Adrenal gland (tissue), 12 donors: ENCODE data around the gene UBFD1. TPM values are rescaled to one million over a fixed set of nuclear protein-coding genes. Genes with fewer than 3 reads are reported as not detected.

Experiments
- DNase-seq, 7 donors: peaks; one replicate each; pipeline ENCODE4 v3.0.0-alpha.2; 2019 to 2020
- H3K27ac ChIP-seq, 5 donors: fragments of 200-600 bp; sonication (generic) in 4 of 5; 1 replicate in 3 of 5; 2 replicates in 2 of 5; pipeline versions ENCODE4 v1.5.1 to v1.8.0; 2016 to 2020; ENCODE audit warnings: mild to moderate bottlenecking in 1 of 5
- H3K27me3 ChIP-seq: fragments of 200-600 bp; 2 replicates; pipeline ENCODE4 v1.8.0; 2021
- H3K36me3 ChIP-seq, 2 donors: fragments of 200-600 bp; replicated peaks in 1 of 2; 1 replicate in 1 of 2; 2 replicates in 1 of 2; pipeline versions ENCODE4 v1.5.1 to v1.8.0; 2018 to 2022
- H3K4me1 ChIP-seq, 2 donors: fragments of 200-600 bp; replicated peaks in 1 of 2; 1 replicate in 1 of 2; 2 replicates in 1 of 2; pipeline versions ENCODE4 v1.5.1 to v1.8.0; 2018 to 2021
- H3K4me3 ChIP-seq, 4 donors: fragments of 200-600 bp; sonication (generic) in 3 of 4; one replicate each; pipeline ENCODE4 v1.5.1; 2016 to 2018
- H3K9me3 ChIP-seq, 3 donors: fragments of 200-600 bp; sonication (generic) in 1 of 3; replicated peaks in 1 of 3; 1 replicate in 2 of 3; 2 replicates in 1 of 3; pipeline versions ENCODE4 v1.5.1 to v1.8.0; 2016 to 2021
- POLR2A ChIP-seq, 2 donors: fragments of 450-650 bp; IDR thresholded peaks; one replicate each; pipeline ENCODE4 v1.6.1; 2017; ENCODE audit warnings: antibody characterized with exemption in 2 of 2, mild to moderate bottlenecking in 2 of 2, moderate library complexity in 1 of 2
- WGBS, 4 donors: extraction: QIAGEN DNeasy Blood & Tissue Kit in 2 of 4; methylation state at CpG; one replicate each; pipeline versions ENCODE4 v1.1.5 to v1.1.7; 2013 to 2017; 5-methylcytosine and 5-hydroxymethylcytosine counted together
- intact Hi-C, 2 donors: fragments of 100-400 bp; cut with DNase I; formaldehyde crosslinking; loops; one replicate each; pipeline versions ENCODE4 v1.14.1 to v1.15.0; 2022 to 2023
- polyA plus RNA-seq, 3 donors: library from polyadenylated mRNA; stranded (reverse); fragments of 200-250 nt in 2 of 3; fragments of 350-450 nt in 1 of 3; fragmentation: Illumina TruSeq in 1 of 3; extraction: RNeasy Lipid Tissue Mini Kit (QIAGEN cat#74804) in 1 of 3; gene quantifications; one replicate each; pipeline ENCODE4 v1.2.3, GENCODE V29; 2013 to 2014
- total RNA-seq, 9 donors: library from RNA; depleted of rRNA in 4 of 9; stranded (reverse); fragments of >200 nt in 4 of 9; fragments of 120-200 nt in 1 of 9; fragmentation: NEBNext Ultra II Directional in 1 of 9; extraction: Animal tissue kit (Norgen Biotek cat#: 25700) in 1 of 9; gene quantifications; one replicate each; pipeline versions ENCODE4 v1.1.0 to v1.2.4, GENCODE V29; 2013 to 2023
- TF ChIP-seq, protein P1 (sequence below), 6 experiments: fragments of 450-650 bp in 4 of 6; fragments of 200-600 bp in 2 of 6; sonication (generic) in 1 of 6; IDR thresholded peaks; 1 replicate in 5 of 6; 2 replicates in 1 of 6; pipeline versions ENCODE4 v1.5.1 to v1.8.0; 2016 to 2021; ENCODE audit warnings: antibody characterized with exemption in 6 of 6, mild to moderate bottlenecking in 2 of 6, moderate library complexity in 1 of 6
- donor health status: healthy with polysubstance abuse.
- donor health status: Bipolar disorder and iron deficiency.
- donor health status: DM: yes; HTN: yes; CAD: no.
- donor health status: DM: no; HTN: no; CAD: no.
- donor health status: DM: no; HTN: no; CAD: no.
- donor health status: DM: yes; HTN: yes; CAD: no.

UBFD1 gene
- total and polyA plus RNA-seq, 12 donors, result 9.5 to 151 (median 87.0) TPM

GRCh38 chr16:23564575-23565363 lies 7.2 kb downstream of the UBFD1 start:
- 89 to 99% (median 93%) methylated on average over 7 to 9 of the region's 9 CpGs for WGBS, 4 donors
- no peaks in the 10 kb centered on the region for H3K9me3 ChIP-seq
- DNase-seq, result no peak
- intact Hi-C loops, result no loop called here
- no peak for TF ChIP-seq POLR2A (IDR thresholded peaks at IDR 0.05)
- TF ChIP-seq, protein P1, sequence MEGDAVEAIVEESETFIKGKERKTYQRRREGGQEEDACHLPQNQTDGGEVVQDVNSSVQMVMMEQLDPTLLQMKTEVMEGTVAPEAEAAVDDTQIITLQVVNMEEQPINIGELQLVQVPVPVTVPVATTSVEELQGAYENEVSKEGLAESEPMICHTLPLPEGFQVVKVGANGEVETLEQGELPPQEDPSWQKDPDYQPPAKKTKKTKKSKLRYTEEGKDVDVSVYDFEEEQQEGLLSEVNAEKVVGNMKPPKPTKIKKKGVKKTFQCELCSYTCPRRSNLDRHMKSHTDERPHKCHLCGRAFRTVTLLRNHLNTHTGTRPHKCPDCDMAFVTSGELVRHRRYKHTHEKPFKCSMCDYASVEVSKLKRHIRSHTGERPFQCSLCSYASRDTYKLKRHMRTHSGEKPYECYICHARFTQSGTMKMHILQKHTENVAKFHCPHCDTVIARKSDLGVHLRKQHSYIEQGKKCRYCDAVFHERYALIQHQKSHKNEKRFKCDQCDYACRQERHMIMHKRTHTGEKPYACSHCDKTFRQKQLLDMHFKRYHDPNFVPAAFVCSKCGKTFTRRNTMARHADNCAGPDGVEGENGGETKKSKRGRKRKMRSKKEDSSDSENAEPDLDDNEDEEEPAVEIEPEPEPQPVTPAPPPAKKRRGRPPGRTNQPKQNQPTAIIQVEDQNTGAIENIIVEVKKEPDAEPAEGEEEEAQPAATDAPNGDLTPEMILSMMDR (IDR thresholded peaks at IDR 0.05), result no peak
- H3K27me3 ChIP-seq, result no peaks in the 10 kb centered on the region
- H3K27ac ChIP-seq, result no peak overlapping the region
- H3K4me1 ChIP-seq, result peaks cover 0 to 1% of the 10 kb centered on the region in 2 donors
- H3K4me3 ChIP-seq, result no peak overlapping the region
- H3K36me3 ChIP-seq, result peaks cover 0 to 98% of the 10 kb centered on the region in 2 donors

DNA sequence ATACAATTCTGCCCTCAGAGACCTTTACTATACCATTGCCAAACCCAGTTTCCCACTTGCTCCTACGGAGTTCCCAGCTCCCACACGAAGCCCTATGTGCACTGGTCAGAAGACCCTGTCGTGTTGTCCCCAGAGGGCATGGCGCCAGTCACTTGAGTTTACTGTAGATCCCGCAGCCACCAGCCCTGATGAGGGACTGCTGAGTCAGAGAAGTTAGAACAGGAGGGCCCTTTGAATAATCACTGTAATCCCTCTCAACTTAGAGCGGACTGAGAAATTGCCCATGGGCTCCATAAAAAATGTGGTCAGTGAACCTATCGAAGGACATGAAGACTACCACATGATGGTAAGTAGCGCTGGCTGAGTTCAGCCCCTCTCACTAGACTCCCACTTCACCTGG lies 9.2 kb downstream of the UBFD1 start:
- intact Hi-C loops, result no loop called here
- Histone ChIP-seq H3K4me3 (no peak overlapping the region), H3K4me1 (no peaks in the 10 kb centered on the region), H3K9me3 (no peaks in the 10 kb centered on the region), H3K27me3 (no peaks in the 10 kb centered on the region), H3K27ac (no peak overlapping the region), H3K36me3 (peaks cover 0 to 100% of the 10 kb centered on the region in 2 donors)
- DNase-seq, result no peak
- TF ChIP-seq, protein P1 (IDR thresholded peaks at IDR 0.05), result no peak
- TF ChIP-seq POLR2A (IDR thresholded peaks at IDR 0.05), result no peak
- 90 to 98% (median 92%) methylated on average over 7 to 8 of the region's 8 CpGs for WGBS, 4 donors

DNA sequence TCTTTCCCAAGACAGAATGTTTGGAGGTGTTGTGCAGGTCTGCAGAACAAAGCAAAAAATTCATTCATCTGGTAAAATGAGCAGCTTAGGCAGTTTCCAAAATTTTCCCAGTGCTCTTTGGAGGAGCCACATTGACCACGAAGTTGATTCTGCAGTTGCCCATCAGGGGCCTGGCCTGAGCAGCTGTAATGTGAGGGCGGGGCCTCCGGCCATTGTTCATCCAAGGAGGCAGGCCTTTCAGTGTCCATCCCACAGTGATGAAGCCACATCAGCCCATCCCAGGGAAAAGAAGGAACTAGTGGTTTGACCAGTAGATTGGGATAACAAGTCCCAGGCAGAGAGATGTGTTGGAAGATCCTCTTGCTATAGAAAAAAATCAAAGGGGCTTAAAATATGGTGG lies 10.1 kb downstream of the UBFD1 start:
- TF ChIP-seq, protein P1 (IDR thresholded peaks at IDR 0.05), result no peak
- no peak for TF ChIP-seq POLR2A (IDR thresholded peaks at IDR 0.05)
- no peaks in the 10 kb centered on the region for H3K4me1 ChIP-seq
- H3K9me3 ChIP-seq, result no peaks in the 10 kb centered on the region
- H3K27me3 ChIP-seq, result no peaks in the 10 kb centered on the region
- DNase-seq, result no peak
- no peak overlapping the region for H3K4me3 ChIP-seq
- 92 to 96% (median 94%) methylated on average over 3 of the region's 3 CpGs for WGBS, 4 donors
- H3K36me3 ChIP-seq, result peaks cover 0 to 98% of the 10 kb centered on the region in 2 donors
- intact Hi-C loops, result no loop called here
- no peak overlapping the region for H3K27ac ChIP-seq

DNA sequence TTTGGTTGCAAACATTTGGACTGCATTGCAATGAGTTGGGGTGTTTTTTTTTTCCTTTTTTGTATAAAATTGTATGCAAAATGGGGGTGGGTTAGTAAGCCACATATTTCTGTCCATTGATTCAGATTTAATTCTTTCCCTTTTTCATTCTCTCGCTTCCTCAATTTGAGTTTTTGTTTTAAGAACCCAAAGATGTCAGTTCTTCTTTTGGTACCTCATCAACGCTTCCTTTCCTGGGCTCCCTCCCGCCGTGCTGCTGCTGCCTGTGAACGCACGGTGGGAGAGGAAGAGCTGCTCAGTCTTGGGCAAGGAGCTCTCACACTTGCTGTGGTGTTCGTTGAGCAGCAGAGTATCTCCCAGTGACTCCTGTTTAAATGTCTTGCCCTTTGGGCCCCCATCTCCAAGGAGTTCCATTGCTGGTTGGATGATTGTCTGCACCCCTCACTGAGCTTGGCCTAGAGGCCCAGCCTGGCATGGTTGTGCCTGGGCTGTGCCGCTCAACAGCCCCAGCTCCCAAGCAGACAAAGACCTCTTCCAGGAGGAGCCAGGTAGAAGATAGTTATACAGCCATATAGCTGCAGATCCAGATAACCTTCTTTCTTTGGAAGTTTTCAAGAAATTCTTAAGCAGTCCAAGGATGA lies 13.6 kb downstream of the UBFD1 start:
- Histone ChIP-seq H3K27me3 (no peaks in the 10 kb centered on the region), H3K4me3 (no peak overlapping the region), H3K9me3 (no peaks in the 10 kb centered on the region), H3K4me1 (no peaks in the 10 kb centered on the region), H3K27ac (no peak overlapping the region), H3K36me3 (peaks cover 0 to 79% of the 10 kb centered on the region in 2 donors)
- TF ChIP-seq, protein P1 (IDR thresholded peaks at IDR 0.05), result no peak
- TF ChIP-seq POLR2A (IDR thresholded peaks at IDR 0.05), result no peak
- WGBS, 4 donors, result 79 to 86% (median 81%) methylated on average over 8 of the region's 8 CpGs
- intact Hi-C loops, result no loop called here
- DNase-seq, result no peak
